ENCODE data around the gene INTU. TPM values are rescaled to one million over a fixed set of nuclear protein-coding genes. Genes with fewer than 3 reads are reported as not detected.

Gene INTU
- total RNA-seq, 1 experiment from 2014 or later = 1.1 TPM

DNA sequence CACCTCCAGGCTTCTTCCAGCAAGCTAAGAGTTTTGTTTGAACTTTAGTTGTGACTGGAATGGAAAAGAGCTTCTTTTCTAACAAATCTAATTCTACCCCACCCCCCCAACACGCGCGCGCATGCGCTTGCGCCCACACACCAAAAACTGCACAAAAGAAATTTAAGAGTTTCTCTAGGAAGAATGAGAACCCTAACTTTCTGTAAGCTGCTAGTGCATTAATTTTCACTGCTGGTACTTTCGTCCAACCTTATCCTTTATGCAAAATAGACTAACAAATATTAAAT, 9.0 kb upstream of the INTU start:
- Histone ChIP-seq H3K27ac (ENCODE audit: low read length) (no peak overlapping the region), H3K4me2 (ENCODE audit: low read length) (no peak overlapping the region), H3F3A (ENCODE audit: low read length, unreplicated experiment) (no peaks in the 10 kb centered on the region), H3K79me2 (ENCODE audit: low read length) (no peaks in the 10 kb centered on the region), H3K27me3 (ENCODE audit: low read length) (no peaks in the 10 kb centered on the region), H3K9ac (ENCODE audit: low read length) (no peak overlapping the region), H4K20me1 (ENCODE audit: low read length) (no peaks in the 10 kb centered on the region), H3K9me3 (ENCODE audit: low read length) (no peaks in the 10 kb centered on the region), H2AFZ (ENCODE audit: low read length) (no peak overlapping the region), H3K36me3 (ENCODE audit: low read depth, low read length) (no peaks in the 10 kb centered on the region), H3K4me1 (ENCODE audit: insufficient read depth, low read length) (no peaks in the 10 kb centered on the region), H3K4me3 (ENCODE audit: low read length) (no peak overlapping the region), H3K9me2 (replicated peaks; ENCODE audit: low read length) (no peaks in the 10 kb centered on the region)
- no peak for TF ChIP-seq EZH2 (IDR thresholded peaks at IDR 0.05; ENCODE audit: low read length, unreplicated experiment)
- TF ChIP-seq, protein P1, sequence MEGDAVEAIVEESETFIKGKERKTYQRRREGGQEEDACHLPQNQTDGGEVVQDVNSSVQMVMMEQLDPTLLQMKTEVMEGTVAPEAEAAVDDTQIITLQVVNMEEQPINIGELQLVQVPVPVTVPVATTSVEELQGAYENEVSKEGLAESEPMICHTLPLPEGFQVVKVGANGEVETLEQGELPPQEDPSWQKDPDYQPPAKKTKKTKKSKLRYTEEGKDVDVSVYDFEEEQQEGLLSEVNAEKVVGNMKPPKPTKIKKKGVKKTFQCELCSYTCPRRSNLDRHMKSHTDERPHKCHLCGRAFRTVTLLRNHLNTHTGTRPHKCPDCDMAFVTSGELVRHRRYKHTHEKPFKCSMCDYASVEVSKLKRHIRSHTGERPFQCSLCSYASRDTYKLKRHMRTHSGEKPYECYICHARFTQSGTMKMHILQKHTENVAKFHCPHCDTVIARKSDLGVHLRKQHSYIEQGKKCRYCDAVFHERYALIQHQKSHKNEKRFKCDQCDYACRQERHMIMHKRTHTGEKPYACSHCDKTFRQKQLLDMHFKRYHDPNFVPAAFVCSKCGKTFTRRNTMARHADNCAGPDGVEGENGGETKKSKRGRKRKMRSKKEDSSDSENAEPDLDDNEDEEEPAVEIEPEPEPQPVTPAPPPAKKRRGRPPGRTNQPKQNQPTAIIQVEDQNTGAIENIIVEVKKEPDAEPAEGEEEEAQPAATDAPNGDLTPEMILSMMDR (conservative IDR thresholded peaks at IDR 0.05; ENCODE audit: low read depth, low read length) = no peak
- no peak for TF ChIP-seq EZH2phosphoT487 (IDR thresholded peaks at IDR 0.05; ENCODE audit: borderline replicate concordance, low read length)
- ChIA-PET CTCF (no interaction called here), POLR2A (ENCODE audit: unreplicated experiment) (no interaction called here)
- no TSS peak for BruUV-seq (replicated peaks)
- no peak for DNase-seq
- intact Hi-C loops (cut with micrococcal nuclease) = no loop called here
- no peak for ATAC-seq

DNA sequence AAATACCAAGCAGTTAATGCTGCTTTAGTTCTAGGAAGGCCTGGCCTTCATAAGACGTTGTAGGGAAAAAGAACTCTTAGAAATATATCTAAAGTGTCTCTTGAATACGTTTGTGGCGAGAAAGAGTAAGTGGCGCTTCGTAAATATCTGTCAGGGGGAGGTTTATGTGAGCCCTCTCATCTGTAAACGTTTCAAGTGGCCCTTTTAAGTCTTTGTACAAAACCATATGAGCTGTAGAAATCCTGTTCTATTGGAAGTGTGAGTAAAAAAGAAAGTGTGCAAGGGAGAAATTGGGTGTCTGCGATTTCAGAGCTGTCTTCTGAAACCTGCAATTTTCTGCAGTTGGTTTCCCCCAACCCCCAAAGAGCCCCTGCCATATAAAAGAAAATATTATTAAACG, 8.6 kb upstream of the INTU start:
- TF ChIP-seq EZH2phosphoT487 (IDR thresholded peaks at IDR 0.05; ENCODE audit: borderline replicate concordance, low read length) (no peak), EZH2 (IDR thresholded peaks at IDR 0.05; ENCODE audit: low read length, unreplicated experiment) (no peak)
- TF ChIP-seq, protein P1 (conservative IDR thresholded peaks at IDR 0.05; ENCODE audit: low read depth, low read length) = no peak
- Histone ChIP-seq H3F3A (ENCODE audit: low read length, unreplicated experiment) (no peaks in the 10 kb centered on the region), H3K9me2 (replicated peaks; ENCODE audit: low read length) (no peaks in the 10 kb centered on the region), H3K4me1 (ENCODE audit: insufficient read depth, low read length) (no peaks in the 10 kb centered on the region), H2AFZ (ENCODE audit: low read length) (no peak overlapping the region), H3K4me3 (ENCODE audit: low read length) (no peak overlapping the region), H3K9me3 (ENCODE audit: low read length) (no peaks in the 10 kb centered on the region), H4K20me1 (ENCODE audit: low read length) (no peaks in the 10 kb centered on the region), H3K36me3 (ENCODE audit: low read depth, low read length) (no peaks in the 10 kb centered on the region), H3K27ac (ENCODE audit: low read length) (no peak overlapping the region), H3K79me2 (ENCODE audit: low read length) (no peaks in the 10 kb centered on the region), H3K9ac (ENCODE audit: low read length) (no peak overlapping the region), H3K27me3 (ENCODE audit: low read length) (no peaks in the 10 kb centered on the region), H3K4me2 (ENCODE audit: low read length) (no peak overlapping the region)
- ATAC-seq = no peak
- POLR2A ChIA-PET (ENCODE audit: unreplicated experiment) = no interaction called here
- CTCF ChIA-PET = no interaction called here
- no TSS peak for BruUV-seq (replicated peaks)
- DNase-seq = no peak
- intact Hi-C loops (cut with micrococcal nuclease) = no loop called here

DNA sequence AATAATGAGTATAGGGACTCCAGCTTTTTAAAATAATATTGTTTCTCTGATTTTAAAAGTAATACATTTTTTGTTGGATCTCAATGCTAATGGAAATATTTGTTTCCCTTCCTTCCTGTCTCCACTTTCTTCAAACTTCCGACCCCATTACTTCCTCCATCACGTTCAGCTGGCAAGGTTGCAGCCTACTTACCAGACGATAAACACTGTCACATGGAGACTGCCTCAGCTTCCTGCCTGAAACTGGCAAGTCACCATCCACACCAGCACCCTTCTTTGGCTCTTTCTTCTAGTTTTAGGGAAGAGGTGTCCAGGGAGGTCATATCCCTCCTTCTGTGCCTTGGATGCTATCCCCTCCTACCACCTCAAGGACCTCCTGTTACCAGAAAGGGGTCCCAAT, 3.4 kb upstream of the INTU start:
- BruUV-seq (replicated peaks) = no TSS peak
- H3K4me2 ChIP-seq (ENCODE audit: low read length) = no peak overlapping the region

More for the DNA sequence above, 3.4 kb upstream of the INTU start:
- Histone ChIP-seq H2AFZ (ENCODE audit: low read length) (no peak overlapping the region), H3K4me3 (ENCODE audit: low read length) (no peak overlapping the region), H3K9ac (ENCODE audit: low read length) (no peak overlapping the region), H3K9me3 (ENCODE audit: low read length) (no peaks in the 10 kb centered on the region), H3K4me1 (ENCODE audit: insufficient read depth, low read length) (peaks cover 5% of the 10 kb centered on the region), H3K79me2 (ENCODE audit: low read length) (peaks cover 14% of the 10 kb centered on the region; the same call in 1 of the 2 replicates), H4K20me1 (ENCODE audit: low read length) (no peaks in the 10 kb centered on the region), H3K9me2 (replicated peaks; ENCODE audit: low read length) (no peaks in the 10 kb centered on the region), H3K27me3 (ENCODE audit: low read length) (no peaks in the 10 kb centered on the region), H3K36me3 (ENCODE audit: low read depth, low read length) (no peaks in the 10 kb centered on the region), H3K27ac (ENCODE audit: low read length) (no peak overlapping the region), H3F3A (ENCODE audit: low read length, unreplicated experiment) (no peaks in the 10 kb centered on the region)
- intact Hi-C loops (cut with micrococcal nuclease) = no loop called here
- ChIA-PET POLR2A (ENCODE audit: unreplicated experiment) (no interaction called here), CTCF (no interaction called here)
- no peak for TF ChIP-seq EZH2phosphoT487 (IDR thresholded peaks at IDR 0.05; ENCODE audit: borderline replicate concordance, low read length)
- TF ChIP-seq EZH2 (IDR thresholded peaks at IDR 0.05; ENCODE audit: low read length, unreplicated experiment) = no peak
- TF ChIP-seq, protein P1 (conservative IDR thresholded peaks at IDR 0.05; ENCODE audit: low read depth, low read length) = no peak
- ATAC-seq (no peak), DNase-seq (no peak)

Data from PC-3 (cell line).